AG09319 (cell line): Measurements from ENCODE around the gene CD300E.
"Not testable (repeated sequence)": the region's sequence is repeated elsewhere in the genome, so short reads cannot be mapped to it uniquely, and the experiment has no call there.

Source experiments
- DNase-seq: peaks from one replicate; pipeline ENCODE4 v3.0.0-alpha.2; 2010; ENCODE audit warnings: low read depth; ENCODE audit errors: extremely low read depth
- TF ChIP-seq, protein P1 (sequence below): IDR thresholded peaks from 2 replicates; pipeline ENCODE4 v1.5.1; 2011; ENCODE audit warnings: low read depth, mild to moderate bottlenecking, inconsistent platforms, low read length, moderate library complexity

The CD300E gene

GRCh38 chr17:74642995-74643394, 19.5 kb upstream of the CD300E start:
- DNase-seq = no peak
- TF ChIP-seq, protein P1, sequence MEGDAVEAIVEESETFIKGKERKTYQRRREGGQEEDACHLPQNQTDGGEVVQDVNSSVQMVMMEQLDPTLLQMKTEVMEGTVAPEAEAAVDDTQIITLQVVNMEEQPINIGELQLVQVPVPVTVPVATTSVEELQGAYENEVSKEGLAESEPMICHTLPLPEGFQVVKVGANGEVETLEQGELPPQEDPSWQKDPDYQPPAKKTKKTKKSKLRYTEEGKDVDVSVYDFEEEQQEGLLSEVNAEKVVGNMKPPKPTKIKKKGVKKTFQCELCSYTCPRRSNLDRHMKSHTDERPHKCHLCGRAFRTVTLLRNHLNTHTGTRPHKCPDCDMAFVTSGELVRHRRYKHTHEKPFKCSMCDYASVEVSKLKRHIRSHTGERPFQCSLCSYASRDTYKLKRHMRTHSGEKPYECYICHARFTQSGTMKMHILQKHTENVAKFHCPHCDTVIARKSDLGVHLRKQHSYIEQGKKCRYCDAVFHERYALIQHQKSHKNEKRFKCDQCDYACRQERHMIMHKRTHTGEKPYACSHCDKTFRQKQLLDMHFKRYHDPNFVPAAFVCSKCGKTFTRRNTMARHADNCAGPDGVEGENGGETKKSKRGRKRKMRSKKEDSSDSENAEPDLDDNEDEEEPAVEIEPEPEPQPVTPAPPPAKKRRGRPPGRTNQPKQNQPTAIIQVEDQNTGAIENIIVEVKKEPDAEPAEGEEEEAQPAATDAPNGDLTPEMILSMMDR = no peak

GRCh38 chr17:74642556-74642955, 19.0 kb upstream of the CD300E start:
- TF ChIP-seq, protein P1 = no peak
- DNase-seq = no peak

- DNase-seq = no peak
- TF ChIP-seq, protein P1 = no peak
These were observed 18.4 kb upstream of the CD300E start for GRCh38 chr17:74641958-74642298.

- TF ChIP-seq, protein P1 = no peak
- no peak for DNase-seq
These were observed 17.9 kb upstream of the CD300E start for GRCh38 chr17:74641224-74641957.

DNA sequence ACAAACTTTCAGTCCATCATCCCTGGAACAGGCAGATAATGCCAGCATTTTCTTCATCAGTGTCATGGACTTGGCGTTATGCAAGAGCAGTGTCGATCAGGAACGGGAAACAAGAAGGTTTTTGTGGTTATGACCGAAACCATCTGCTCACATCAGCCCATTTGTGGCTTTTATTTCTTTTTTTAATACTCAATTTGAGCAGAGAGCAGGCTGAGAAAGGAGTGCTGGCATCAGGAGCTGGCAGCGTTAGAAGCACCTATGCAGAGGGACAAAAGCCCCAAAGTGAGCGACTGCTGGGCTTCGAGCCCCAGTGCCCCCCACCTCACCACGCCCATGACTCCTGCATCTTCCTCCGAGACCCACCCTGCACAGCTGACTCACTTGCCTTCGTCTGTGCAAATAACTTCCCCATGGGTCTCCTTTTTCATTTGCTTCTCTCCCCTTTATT, 16.2 kb upstream of the CD300E start:
- no peak for DNase-seq
- TF ChIP-seq, protein P1 = no peak

- TF ChIP-seq, protein P1 = no peak
- DNase-seq = no peak
These were observed 14.4 kb upstream of the CD300E start for GRCh38 chr17:74637926-74638325.

- TF ChIP-seq, protein P1 = no peak
- DNase-seq = no peak
These were observed 13.7 kb upstream of the CD300E start for GRCh38 chr17:74637265-74637664.

GRCh38 chr17:74636541-74637085, 13.1 kb upstream of the CD300E start:
- not testable (repeated sequence) for DNase-seq
